Measurements from ENCODE around the gene GMEB2. TPM values are rescaled to one million over a fixed set of nuclear protein-coding genes. Genes with fewer than 3 reads are reported as not detected.

Gene GMEB2
- total and polyA plus RNA-seq, 11 donors: 4.3 to 10.0 (median 6.1) TPM

GRCh38 chr20:63562461-63563224, 64.3 kb downstream of the GMEB2 start:
- DNase-seq (no peak), ATAC-seq (no peak)
- H3K36me3 ChIP-seq: peaks cover 4 to 93% (median 70%) of the 10 kb centered on the region in 9 donors
- peaks cover 0 to 9% (median 0%) of the 10 kb centered on the region in 12 donors for H3K4me1 ChIP-seq
- H3K9me3 ChIP-seq: no peaks in the 10 kb centered on the region
- 89 to 93% (median 92%) methylated on average over 25 to 54 of the region's 54 CpGs for WGBS, 4 donors
- TF ChIP-seq POLR2A (IDR thresholded peaks at IDR 0.05): no peak
- no peak for TF ChIP-seq CTCF (IDR thresholded peaks at IDR 0.05)
- H3K27ac ChIP-seq: no peak overlapping the region
- H3K27me3 ChIP-seq: no peaks in the 10 kb centered on the region
- intact Hi-C loops (cut with DNase I): no loop called here
- H3K4me3 ChIP-seq: no peak overlapping the region

- 87 to 94% (median 91%) methylated on average over 26 to 36 of the region's 36 CpGs for WGBS, 4 donors
- intact Hi-C loops (cut with DNase I): no loop called here
- H3K27ac ChIP-seq: no peak overlapping the region
- no peak for ATAC-seq
- DNase-seq: no peak
- H3K27me3 ChIP-seq: no peaks in the 10 kb centered on the region
- peaks cover 0 to under 1% (median 0%) of the 10 kb centered on the region in 12 donors for H3K4me1 ChIP-seq
- H3K4me3 ChIP-seq: no peak overlapping the region
- no peak for TF ChIP-seq POLR2A (IDR thresholded peaks at IDR 0.05)
- no peak for TF ChIP-seq CTCF (IDR thresholded peaks at IDR 0.05)
- no peaks in the 10 kb centered on the region for H3K9me3 ChIP-seq
- H3K36me3 ChIP-seq: peaks cover 4 to 85% (median 70%) of the 10 kb centered on the region in 9 donors
Measured at GRCh38 chr20:63561624-63562396, 65.1 kb downstream of the GMEB2 start.

DNA sequence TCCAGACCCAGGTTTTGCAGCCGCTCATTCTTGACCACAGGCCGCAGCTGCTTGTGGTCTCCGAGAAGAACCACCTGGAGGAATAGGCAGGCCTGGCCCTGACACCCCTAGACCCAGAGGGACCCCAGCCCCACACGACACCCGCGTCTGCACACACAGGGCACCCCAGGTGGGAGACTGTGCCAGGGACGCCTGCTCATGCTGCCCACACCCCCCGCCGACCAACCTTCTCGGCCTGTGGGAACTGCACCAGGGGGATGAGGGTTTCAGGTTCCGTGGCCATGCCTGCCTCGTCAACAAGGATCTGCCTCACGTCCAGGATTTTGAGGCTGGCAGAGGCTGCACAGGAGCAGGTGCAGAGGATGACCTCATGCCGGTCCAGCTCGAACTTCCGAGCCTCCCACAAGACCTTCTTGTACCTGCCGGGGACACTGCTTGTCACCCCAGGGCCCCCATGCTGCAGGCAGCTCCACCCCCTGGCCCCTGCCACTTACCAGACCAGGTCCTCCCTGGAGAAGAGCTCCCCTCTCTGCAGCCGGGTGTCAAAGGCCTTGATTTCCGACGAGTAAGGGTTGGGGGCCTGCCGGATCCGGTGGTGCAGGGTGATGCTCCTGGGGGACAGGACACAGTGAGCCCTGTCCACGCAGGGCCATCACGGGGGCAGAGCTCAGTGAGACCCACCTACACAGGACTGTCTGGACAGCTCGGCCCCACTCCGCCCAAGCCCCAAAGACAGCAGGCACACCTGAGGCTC, 65.9 kb downstream of the GMEB2 start:
- Histone ChIP-seq H3K36me3 (peaks cover 4 to 77% (median 68%) of the 10 kb centered on the region in 9 donors), H3K27me3 (no peaks in the 10 kb centered on the region)
- WGBS, 4 donors: 92 to 100% (median 94%) methylated on average over 8 to 26 of the region's 26 CpGs

More for the DNA sequence above, 65.9 kb downstream of the GMEB2 start:
- no peak for ATAC-seq
- H3K4me3 ChIP-seq: no peak overlapping the region
- H3K9me3 ChIP-seq: no peaks in the 10 kb centered on the region
- TF ChIP-seq CTCF (IDR thresholded peaks at IDR 0.05) (no peak), POLR2A (IDR thresholded peaks at IDR 0.05) (no peak)
- intact Hi-C loops (cut with DNase I): no loop called here
- H3K4me1 ChIP-seq: no peaks in the 10 kb centered on the region
- H3K27ac ChIP-seq: no peak overlapping the region
- DNase-seq: no peak
